Activated CD4-positive, alpha-beta T cell treated with anti-CD3 and anti-CD28 coated beads for 4 hours (primary cell): ENCODE data around the gene RHBDD1.

Experiments used
- DNase-seq, 2 donors: peaks; one replicate each; pipeline ENCODE4 v3.0.0-alpha.2; 2020

Gene RHBDD1

GRCh38 chr2:226888971-226889370 lies 53.1 kb downstream of the RHBDD1 start:
- DNase-seq, result no peak

- no peak for DNase-seq
These were observed 54.4 kb downstream of the RHBDD1 start for GRCh38 chr2:226890286-226890685.

- no peak for DNase-seq
These were observed 56.1 kb downstream of the RHBDD1 start for GRCh38 chr2:226891780-226892590.

GRCh38 chr2:226892729-226893128 lies 56.9 kb downstream of the RHBDD1 start:
- no peak for DNase-seq

- no peak for DNase-seq
These were observed 57.4 kb downstream of the RHBDD1 start for GRCh38 chr2:226893216-226893615.

- no peak for DNase-seq
These were observed 58.9 kb downstream of the RHBDD1 start for GRCh38 chr2:226894752-226895151.

- no peak for DNase-seq
These were observed 59.7 kb downstream of the RHBDD1 start for GRCh38 chr2:226895579-226895978.

GRCh38 chr2:226898121-226898520 lies 62.3 kb downstream of the RHBDD1 start:
- DNase-seq, result no peak

- no peak for DNase-seq
These were observed 63.0 kb downstream of the RHBDD1 start for GRCh38 chr2:226898897-226899296.

GRCh38 chr2:226902041-226902966 lies 66.5 kb downstream of the RHBDD1 start:
- no peak for DNase-seq

- DNase-seq, result no peak
These were observed 67.3 kb downstream of the RHBDD1 start for GRCh38 chr2:226903179-226903578.

GRCh38 chr2:226904592-226904991 lies 68.7 kb downstream of the RHBDD1 start:
- DNase-seq, result no peak

- DNase-seq, result no peak
These were observed 69.9 kb downstream of the RHBDD1 start for GRCh38 chr2:226905718-226906117.

GRCh38 chr2:226906163-226906693 lies 70.4 kb downstream of the RHBDD1 start:
- no peak for DNase-seq

GRCh38 chr2:226909126-226909525 lies 73.3 kb downstream of the RHBDD1 start:
- no peak for DNase-seq

GRCh38 chr2:226909836-226910235 lies 74.0 kb downstream of the RHBDD1 start:
- DNase-seq, result no peak

GRCh38 chr2:226910384-226910783 lies 74.5 kb downstream of the RHBDD1 start:
- no peak for DNase-seq

GRCh38 chr2:226911932-226912331 lies 76.1 kb downstream of the RHBDD1 start:
- DNase-seq, result no peak

- no peak for DNase-seq
These were observed 77.8 kb downstream of the RHBDD1 start for GRCh38 chr2:226913641-226914040.

- no peak for DNase-seq
These were observed 80.0 kb downstream of the RHBDD1 start for GRCh38 chr2:226915846-226916360.

GRCh38 chr2:226916669-226917068 lies 80.8 kb downstream of the RHBDD1 start:
- DNase-seq, result no peak

- no peak for DNase-seq
These were observed 96.6 kb downstream of the RHBDD1 start for GRCh38 chr2:226932443-226932842.

- DNase-seq, result no peak
These were observed 98.8 kb downstream of the RHBDD1 start for GRCh38 chr2:226934546-226935201.
